HUDEP-2 (cell line): Measurements from ENCODE around the gene ABCG8.
A peak's percentile ranks its signal among the peaks of the same experiment; 100 is the strongest.

Experiments used
- DNase-seq, 76 experiments: peaks; one replicate each; lab custom pipeline; 2025; ENCODE audit not compliant: unreplicated experiment in 76 of 76; lab: John Stamatoyannopoulos, UW

The ABCG8 gene

DNA sequence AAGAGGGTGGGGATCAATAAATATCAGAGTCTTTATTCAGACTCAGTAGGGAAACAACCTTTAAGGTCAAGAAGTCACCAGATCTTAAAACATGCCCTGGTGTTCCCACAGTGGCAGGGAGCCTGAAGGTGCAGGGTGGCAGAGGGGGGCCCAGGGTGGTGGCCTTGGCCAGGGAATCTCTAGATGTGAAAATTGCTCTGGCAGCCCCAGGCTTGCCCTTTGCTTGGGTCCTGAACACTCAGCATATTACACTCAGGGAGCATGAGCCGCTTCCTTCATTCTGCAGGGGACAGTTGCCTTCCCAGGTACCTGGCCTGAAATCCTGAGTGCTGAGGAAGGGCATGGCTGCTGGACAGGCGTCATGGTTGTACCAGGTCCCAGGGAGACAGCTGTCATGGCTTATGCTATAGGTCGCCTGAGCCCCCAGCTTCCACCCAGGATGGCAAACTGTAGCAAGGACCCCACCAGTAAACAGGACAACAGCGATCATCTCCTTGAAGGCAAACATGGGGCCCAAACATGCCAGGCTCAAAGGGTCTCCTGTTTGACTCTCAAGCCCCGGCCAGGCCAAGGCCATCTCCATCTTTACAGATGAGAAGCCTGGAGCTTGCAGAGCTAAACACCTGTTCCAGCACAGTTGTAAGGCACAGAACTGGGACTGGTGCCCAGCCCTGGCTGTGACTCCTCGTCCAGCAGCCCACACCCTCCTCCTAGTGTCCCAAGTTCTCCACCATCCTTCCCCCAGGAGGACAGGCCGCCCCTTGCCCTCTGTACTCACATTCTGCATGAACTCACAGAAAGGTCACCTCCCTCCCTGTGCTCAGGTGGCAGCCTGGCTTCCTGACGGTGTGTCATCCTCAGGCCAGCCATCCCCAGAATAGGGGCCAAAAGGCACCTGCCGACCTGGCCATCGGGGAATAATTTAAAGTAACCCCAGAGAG lies 14.6 kb downstream of the ABCG8 start:
- DNase-seq = no peak

DNA sequence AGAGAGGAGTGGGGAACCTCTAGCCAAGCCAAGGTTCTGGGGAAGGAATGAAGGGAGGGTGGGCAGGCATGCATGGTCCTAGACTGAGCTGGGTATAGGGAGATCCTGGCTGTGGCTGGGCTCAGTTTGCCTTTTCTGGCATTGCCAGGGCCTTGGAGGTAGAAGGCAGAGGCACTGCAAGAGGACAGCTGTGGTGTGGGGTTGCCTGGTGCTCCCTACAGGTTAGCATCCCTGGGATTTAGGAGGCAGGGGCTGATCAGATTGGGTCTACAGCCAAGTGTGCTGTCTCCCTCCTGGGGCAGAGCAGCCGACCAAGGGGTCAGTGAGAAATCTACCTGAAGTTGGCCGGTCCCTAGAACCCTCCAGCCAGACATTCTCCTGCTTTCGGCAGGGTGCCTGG lies 15.9 kb downstream of the ABCG8 start:
- no peak for DNase-seq

DNA sequence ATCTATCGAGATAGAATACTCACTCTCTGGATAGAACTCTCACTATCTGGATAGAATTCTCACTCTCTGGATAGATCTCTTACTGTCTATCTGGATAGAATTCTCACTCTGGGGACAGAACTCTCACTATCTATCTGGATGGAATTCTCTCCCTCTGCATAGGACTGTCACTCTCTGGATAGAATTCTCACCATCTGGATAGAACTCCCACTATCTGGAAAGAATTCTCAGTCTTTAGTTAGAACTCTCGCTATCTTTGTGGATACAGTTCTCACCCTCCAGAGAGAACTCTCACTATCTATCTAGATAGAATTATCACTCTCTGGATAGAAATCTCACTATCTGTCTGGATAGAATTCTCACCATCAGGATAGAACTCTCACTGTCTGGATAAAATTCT lies 16.5 kb downstream of the ABCG8 start:
- DNase-seq = no peak

DNA sequence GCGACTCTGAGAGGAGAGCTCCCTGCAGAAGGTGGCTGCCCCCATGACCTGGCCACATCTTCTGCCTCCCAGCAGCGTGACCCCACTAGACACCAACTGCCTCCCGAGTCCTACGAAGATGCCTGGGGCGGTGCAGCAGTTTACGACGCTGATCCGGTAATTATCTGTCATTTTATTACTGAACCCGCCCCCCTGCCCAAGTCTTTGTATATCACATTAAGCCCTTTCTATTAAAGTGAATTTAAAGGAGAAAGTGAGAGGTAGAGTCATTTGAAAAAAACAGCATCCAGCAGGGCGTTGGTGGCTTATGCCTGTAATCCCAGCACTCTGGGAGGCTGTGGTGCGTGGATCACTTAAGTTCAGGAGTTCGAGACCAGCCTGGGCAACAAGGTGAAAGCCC lies 33.4 kb downstream of the ABCG8 start:
- DNase-seq = no peak

DNA sequence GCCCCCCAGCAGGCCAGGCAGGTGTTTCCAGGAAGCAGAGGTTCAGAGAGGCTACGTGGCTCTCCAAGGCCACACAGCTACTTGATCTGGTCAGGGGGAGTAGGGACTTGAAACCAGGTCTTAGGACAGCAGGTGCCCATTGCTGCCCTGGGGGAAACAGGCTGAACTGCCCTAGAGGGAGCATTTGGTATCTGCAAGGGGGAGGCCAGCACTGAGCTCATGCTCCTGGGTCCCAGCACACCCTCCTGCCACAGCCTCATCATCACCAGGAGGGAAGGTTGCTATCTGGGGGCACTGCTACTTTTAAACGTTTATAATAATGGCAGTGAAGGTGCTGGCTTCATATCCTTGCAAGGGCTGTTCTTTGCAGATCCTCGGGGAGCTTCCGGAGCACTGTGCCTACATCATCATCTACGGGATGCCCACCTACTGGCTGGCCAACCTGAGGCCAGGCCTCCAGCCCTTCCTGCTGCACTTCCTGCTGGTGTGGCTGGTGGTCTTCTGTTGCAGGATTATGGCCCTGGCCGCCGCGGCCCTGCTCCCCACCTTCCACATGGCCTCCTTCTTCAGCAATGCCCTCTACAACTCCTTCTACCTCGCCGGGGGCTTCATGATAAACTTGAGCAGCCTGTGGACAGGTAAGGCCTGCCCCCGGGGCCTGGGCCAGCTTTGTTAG lies 36.1 kb downstream of the ABCG8 start:
- DNase-seq = no peak

DNA sequence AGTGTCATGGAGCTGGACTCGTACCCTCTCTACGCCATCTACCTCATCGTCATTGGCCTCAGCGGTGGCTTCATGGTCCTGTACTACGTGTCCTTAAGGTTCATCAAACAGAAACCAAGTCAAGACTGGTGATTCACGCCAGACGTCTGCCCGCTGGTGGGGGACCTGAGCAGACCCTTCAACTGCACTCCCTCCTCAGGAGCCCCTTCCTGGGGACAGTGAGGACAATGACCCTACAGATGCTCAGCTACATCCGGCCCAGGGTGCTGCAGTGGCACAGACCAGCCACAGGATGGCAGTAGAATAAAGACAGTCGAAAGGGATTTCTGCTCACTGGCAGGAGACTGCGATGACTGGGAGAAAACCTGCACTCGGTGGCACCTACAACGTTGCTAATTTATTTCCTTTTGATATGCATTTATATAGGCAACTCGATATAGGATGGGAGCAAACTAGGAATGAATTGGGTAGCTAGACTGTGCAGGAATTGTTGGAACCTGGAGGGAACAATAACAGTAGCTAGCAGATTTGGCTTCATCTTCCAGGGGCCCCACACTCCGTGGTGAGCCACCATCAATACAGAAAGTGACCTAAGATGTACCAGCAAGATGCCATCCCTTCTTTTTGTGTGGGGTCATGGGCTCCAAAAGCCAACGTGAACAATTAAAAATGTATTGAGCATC lies 39.2 kb downstream of the ABCG8 start:
- peak in 63 of 76 experiments; percentile 5 to 77 (median 41) for DNase-seq

DNA sequence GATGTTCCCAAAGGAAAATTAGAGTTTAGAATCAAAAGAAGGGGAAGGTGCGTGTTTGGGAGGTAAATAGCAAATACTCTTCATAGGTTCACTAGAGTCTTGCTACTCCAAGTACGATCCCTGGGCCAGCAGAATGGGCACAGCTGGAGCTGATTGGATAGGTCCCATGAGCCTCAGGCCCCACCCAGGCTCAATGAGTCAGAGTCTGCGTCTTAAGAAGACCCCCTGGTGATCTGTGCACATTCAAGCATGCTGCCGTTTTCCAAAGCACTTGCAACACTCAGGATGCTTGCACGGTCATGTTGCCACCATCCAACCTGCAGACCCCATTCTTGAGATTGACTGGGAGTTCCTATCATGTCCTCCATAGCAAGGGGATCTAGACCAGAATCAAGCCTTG lies 40.5 kb downstream of the ABCG8 start:
- no peak for DNase-seq

DNA sequence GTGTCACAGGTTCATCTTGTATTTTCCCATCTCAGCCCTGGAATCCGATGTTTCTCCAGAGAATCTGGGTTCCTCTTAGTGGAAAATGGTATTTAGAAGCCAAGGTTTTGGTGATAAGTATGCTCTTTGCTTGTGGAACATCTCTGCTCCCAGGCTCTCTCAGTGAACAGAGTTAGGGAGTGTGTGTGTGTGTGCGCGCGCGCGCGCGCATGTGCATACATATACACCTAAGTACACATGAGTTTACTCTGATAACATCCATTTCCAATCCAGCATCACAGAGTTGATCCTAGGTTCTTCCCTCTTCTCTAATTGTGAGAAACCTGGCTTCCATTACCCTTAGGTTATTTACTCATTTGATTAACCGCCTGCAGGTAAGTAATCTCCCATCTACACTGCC lies 41.7 kb downstream of the ABCG8 start:
- no peak for DNase-seq

DNA sequence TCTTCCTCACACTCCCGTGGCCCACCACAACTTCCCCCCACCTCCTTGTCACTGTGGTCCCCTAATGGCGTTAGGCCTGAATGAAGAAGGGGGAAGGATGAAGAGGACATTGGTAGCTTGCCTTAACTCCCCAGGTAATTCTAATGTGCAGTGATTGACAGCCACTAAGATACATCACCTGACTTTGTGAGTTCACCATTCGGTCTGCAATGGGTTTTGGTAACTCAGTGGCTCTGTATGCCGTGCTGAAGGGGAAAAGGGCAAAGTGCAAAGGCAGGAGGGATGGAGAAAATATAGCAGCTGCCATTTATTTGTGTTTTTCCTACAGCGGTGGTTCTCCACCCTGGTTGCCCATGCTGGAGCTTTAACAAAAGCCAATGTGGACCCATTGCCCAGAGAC lies 42.2 kb downstream of the ABCG8 start:
- DNase-seq = no peak

DNA sequence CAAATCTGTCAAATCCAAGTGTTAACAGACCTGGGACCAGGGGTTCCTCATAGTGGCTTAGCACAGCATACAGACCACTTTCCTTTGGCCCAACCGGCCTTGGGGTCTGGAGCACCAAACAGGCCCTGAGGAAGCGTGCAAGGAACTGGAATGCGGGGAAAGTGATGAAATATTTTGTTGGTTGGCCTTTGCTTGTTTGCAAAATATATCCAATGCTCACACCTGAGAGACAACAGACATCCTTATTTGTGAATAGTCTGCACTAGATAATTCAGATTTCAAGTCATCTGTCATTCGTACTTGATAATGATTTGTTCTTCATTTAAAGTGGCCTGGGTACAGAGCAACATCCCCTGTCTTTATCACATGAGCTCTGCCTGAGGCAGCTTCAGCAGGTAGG lies 43.5 kb downstream of the ABCG8 start:
- DNase-seq = no peak

DNA sequence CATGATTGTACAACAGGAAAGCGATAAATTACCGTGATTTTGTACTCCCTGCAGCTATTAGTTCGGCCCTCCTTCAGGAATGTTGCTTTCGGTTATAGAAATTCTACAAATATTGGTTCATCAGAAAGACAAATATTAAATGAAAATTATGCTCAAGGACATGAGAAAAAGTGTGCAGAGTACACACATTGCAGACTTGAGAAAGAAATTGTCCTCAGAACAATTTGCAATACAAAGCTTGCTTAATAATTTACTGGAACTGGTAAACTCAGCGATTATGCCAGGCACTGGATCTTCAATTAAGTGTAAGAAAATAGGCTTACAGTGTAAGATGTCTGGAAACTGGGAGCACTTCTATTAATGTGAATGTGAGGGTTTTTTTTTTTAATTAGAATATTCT lies 45.9 kb downstream of the ABCG8 start:
- no peak for DNase-seq

DNA sequence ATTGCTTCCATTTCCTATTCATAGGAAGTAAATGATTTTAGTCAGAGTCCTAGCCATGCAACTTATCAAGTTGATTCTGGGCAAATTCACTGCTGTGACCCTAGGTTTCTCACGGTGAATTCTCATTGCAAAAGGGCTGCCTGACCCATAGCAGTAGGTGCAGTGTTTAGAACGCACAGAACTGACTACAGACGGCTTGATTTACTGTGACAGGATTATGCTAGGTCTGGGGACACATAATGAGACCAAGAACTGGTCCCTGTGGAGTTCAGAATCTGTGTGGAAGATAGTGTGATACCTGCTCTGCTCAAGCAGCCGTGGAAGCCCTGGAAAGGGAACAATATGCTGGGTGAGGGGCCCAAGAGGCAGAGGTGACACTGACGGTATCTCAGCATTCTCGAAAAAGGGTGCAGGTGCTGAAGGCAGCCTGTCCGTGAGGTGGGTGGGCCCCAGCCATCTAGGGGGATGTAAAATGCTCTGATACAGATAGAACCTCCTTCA lies 46.4 kb downstream of the ABCG8 start:
- DNase-seq = no peak

DNA sequence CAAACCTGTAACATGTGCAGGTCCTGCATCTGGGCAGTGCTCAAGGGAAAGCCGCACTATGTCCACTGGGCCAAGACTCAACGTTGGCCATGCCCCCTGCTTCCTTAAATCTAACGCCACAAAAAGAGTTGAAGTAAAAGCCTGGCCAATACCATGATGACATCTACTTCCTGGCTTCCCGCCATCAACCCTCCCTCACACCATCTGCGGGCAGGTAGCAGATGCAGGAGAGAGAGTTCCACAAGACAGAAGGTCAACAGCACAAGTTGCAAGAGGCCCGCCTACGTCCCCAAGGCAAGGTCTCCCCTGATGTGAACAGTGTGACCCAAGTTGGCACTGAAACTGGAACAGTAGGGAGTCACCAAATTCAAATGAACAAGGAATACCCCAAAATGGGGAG lies 48.4 kb downstream of the ABCG8 start:
- peak in 1 of 76 experiments; percentile 4 for DNase-seq

DNA sequence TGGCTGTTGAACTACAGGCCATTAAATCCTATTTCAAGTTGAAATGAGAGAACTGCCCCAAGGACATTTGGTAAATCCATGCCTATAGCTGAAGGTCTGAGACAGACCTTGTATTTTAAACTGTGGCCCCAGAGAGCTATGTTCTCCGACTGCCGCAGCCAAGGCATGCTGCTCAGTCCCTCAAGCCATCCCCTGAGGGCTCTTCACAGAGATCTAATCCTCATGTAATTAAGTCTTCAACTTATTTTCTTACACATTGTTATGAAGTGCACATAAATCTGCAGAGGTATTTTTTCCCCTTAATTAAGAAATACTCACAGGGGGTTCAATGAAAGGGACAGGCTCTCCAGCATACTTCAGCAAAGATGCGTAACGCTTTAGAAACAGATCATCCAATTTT lies 50.6 kb downstream of the ABCG8 start:
- no peak for DNase-seq

DNA sequence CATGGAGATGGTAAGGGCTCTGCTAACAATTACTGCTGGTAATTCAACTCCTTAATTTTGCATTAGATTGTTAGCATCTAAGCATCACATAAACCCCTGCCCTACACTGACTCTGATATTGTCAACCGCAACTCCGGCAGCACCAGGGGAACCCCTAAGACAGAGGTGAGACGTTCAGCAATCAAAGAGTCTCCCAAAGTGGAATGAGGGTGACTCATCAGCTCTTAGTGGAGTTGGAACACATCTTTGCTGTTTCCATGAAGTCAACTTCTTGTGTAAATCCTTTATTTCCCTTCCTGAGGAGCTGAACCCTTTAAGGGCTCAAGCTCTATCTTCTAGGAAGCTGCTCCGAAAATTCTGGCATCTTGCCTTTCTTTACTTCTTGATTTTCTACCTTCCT lies 52.1 kb downstream of the ABCG8 start:
- DNase-seq = no peak

DNA sequence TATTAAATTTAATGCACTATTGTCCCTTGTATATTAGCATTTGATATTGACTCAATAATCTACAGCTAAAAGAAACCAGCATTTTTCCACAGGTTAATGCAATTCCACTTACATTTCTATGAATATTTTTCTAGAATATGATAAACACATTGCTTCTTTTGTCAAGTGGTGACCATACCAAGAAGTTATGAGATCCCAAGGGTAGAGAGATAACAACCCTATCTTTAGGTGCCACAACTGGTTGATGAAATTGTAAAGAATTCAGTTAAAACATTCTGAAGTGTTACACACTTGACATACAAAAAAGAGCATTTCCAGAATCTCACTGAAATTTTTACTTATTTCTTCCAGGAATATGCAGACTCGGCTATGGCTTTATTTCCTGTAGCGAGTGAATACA lies 56.0 kb downstream of the ABCG8 start:
- peak in 23 of 76 experiments; percentile 8 to 69 (median 35) for DNase-seq

DNA sequence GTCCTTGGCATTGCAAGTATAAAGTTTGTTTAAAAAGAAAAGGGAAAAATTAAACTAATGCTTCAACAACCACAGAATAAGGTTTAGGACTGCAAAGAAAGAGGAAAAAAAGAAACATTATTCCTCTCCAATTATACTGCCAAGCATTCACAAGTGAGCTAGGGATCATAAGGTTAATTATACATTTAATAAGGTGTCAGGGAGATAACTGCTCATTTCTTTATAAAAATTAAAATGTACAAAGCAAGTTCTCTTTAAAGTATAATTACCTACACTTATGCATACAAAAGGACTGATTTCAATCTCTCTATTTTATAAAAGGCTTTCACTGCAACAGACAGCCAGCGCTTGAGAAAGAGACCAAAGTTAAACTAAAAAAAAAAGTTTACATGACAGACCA lies 58.1 kb downstream of the ABCG8 start:
- no peak for DNase-seq

DNA sequence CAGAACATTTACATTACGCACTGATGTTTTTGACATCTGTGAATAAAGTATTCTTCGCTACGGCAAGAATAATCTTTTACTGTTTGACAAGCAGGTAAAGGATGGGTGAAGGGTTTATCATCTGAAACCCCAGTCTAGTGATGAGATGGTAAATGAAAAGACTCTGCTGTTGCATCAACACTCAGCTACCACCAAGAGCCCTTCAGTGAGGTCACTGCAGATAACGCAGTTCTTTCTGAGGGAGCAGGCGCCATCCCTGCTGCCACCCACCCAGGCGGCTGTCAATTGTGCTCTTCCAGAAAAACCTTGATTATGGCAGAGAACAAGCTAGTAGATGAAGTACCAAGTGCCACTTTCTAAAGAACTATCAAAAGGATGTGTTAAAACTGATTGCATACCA lies 58.7 kb downstream of the ABCG8 start:
- peak in 3 of 76 experiments; percentile 2 to 7 (median 3) for DNase-seq

DNA sequence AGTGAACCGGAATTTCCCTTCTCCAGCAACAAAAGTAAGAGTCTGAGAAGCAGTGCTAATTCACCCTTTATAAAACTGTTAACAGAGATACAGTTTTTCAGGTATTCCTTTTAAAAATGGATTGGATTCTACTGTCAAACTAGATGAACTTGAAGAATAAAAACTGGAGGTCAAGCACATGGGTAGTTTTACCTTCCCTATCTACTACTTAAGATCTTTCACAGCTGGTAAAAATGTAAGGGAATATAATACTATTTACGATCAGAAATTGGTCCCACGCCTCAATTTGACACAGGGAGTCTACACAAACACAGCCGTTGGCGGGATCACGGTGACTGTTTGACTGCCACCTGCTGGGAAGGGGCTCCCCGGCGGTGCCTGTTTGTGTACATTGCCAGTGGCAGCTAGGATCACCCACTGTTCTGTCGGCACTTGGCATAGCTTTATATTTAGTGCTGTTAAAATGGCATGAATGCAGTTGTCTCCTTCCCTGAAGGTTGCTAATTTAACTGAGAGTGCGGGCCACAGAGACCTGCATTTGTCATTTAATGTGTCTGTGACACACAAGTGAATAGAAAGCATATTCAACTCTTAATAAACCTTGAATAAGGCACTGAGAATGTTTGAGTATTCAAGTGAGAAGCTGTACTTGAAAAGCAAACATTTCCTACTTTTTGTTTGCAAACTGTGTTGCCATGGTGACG lies 59.5 kb downstream of the ABCG8 start:
- no peak for DNase-seq

DNA sequence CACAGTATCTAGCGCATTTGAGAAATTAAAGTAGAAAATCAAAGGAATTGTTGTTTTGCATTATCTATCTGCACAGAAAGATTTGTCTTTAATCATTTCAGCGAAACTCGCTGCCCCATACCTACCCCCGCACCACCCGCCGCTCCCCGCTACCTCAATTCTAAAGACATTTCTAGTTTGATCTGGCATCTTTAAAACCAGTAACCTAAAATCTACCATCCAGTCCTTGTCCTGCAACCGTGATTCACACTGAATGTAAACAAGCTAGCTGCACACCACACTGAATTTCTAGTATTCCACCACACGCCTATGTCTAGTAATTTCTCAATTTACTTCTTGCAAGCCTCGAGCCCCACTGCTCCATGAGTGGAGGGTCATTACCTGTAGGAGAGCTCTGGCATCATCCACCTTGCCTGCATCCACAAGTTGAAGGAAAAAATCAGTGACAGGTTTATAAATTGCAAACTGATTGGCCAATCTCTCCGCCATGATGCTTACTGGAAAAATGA lies 60.1 kb downstream of the ABCG8 start:
- DNase-seq = no peak
